ENCODE data around the gene POU6F2. TPM values are rescaled to one million over a fixed set of nuclear protein-coding genes. Genes with fewer than 3 reads are reported as not detected.
"Not testable (repeated sequence)": the region's sequence is repeated elsewhere in the genome, so short reads cannot be mapped to it uniquely, and the experiment has no call there.

Gene POU6F2
- polyA plus RNA-seq, 2 donors = 0.08 to 0.12 TPM

- H3K4me3 ChIP-seq (ENCODE audit: low read depth in 1 of 2, low read length in 2 of 2) = no peak overlapping the region
- H3K4me1 ChIP-seq (ENCODE audit: control insufficient read depth in 2 of 2, insufficient read depth in 2 of 2, low read length in 1 of 2) = no peaks in the 10 kb centered on the region
- H3K27me3 ChIP-seq (ENCODE audit: control insufficient read depth in 1 of 2, insufficient read depth in 2 of 2, low read length in 2 of 2) = no peaks in the 10 kb centered on the region
- no peak overlapping the region for H3K27ac ChIP-seq (ENCODE audit: low read depth in 2 of 2, low read length in 1 of 2)
- no peaks in the 10 kb centered on the region for H3K36me3 ChIP-seq (ENCODE audit: control insufficient read depth in 2 of 2, insufficient read depth in 2 of 2, low read length in 1 of 2)
- H3K9me3 ChIP-seq (ENCODE audit: control insufficient read depth in 2 of 2, insufficient read depth in 1 of 2, low read depth in 1 of 2, low read length in 1 of 2) = peaks cover 0 to 2% of the 10 kb centered on the region in 2 donors
- 61 to 77% methylated on average over 4 of the region's 4 CpGs for WGBS, 2 donors
Observed at GRCh38 chr7:39186671-39187070, 209.0 kb downstream of the POU6F2 start.

GRCh38 chr7:39187130-39187529 lies 209.4 kb downstream of the POU6F2 start:
- Histone ChIP-seq H3K27ac (ENCODE audit: low read depth in 2 of 2, low read length in 1 of 2) (no peak overlapping the region), H3K4me3 (ENCODE audit: low read depth in 1 of 2, low read length in 2 of 2) (no peak overlapping the region), H3K27me3 (ENCODE audit: control insufficient read depth in 1 of 2, insufficient read depth in 2 of 2, low read length in 2 of 2) (no peaks in the 10 kb centered on the region), H3K4me1 (ENCODE audit: control insufficient read depth in 2 of 2, insufficient read depth in 2 of 2, low read length in 1 of 2) (no peaks in the 10 kb centered on the region), H3K9me3 (ENCODE audit: control insufficient read depth in 2 of 2, insufficient read depth in 1 of 2, low read depth in 1 of 2, low read length in 1 of 2) (peaks cover 0 to 2% of the 10 kb centered on the region in 2 donors), H3K36me3 (ENCODE audit: control insufficient read depth in 2 of 2, insufficient read depth in 2 of 2, low read length in 1 of 2) (no peaks in the 10 kb centered on the region)
- WGBS, 2 donors = 42 to 46% methylated on average over 4 of the region's 4 CpGs

- Histone ChIP-seq H3K36me3 (ENCODE audit: control insufficient read depth in 2 of 2, insufficient read depth in 2 of 2, low read length in 1 of 2) (no peaks in the 10 kb centered on the region), H3K4me3 (ENCODE audit: low read depth in 1 of 2, low read length in 2 of 2) (no peak overlapping the region), H3K27me3 (ENCODE audit: control insufficient read depth in 1 of 2, insufficient read depth in 2 of 2, low read length in 2 of 2) (no peaks in the 10 kb centered on the region), H3K9me3 (ENCODE audit: control insufficient read depth in 2 of 2, insufficient read depth in 1 of 2, low read depth in 1 of 2, low read length in 1 of 2) (peaks cover 0 to 2% of the 10 kb centered on the region in 2 donors), H3K4me1 (ENCODE audit: control insufficient read depth in 2 of 2, insufficient read depth in 2 of 2, low read length in 1 of 2) (no peaks in the 10 kb centered on the region), H3K27ac (ENCODE audit: low read depth in 2 of 2, low read length in 1 of 2) (no peak overlapping the region)
- 59% methylated on average over 1 of the region's 1 CpG for WGBS, 2 donors
Observed at GRCh38 chr7:39192476-39192875, 214.8 kb downstream of the POU6F2 start.

GRCh38 chr7:39194388-39194787 lies 216.7 kb downstream of the POU6F2 start:
- H3K36me3 ChIP-seq (ENCODE audit: control insufficient read depth in 2 of 2, insufficient read depth in 2 of 2, low read length in 1 of 2); H3K4me1 ChIP-seq (ENCODE audit: control insufficient read depth in 2 of 2, insufficient read depth in 2 of 2, low read length in 1 of 2); H3K4me3 ChIP-seq (ENCODE audit: low read depth in 1 of 2, low read length in 2 of 2); H3K9me3 ChIP-seq (ENCODE audit: control insufficient read depth in 2 of 2, insufficient read depth in 1 of 2, low read depth in 1 of 2, low read length in 1 of 2); H3K27me3 ChIP-seq (ENCODE audit: control insufficient read depth in 1 of 2, insufficient read depth in 2 of 2, low read length in 2 of 2); H3K27ac ChIP-seq (ENCODE audit: low read depth in 2 of 2, low read length in 1 of 2): not testable (repeated sequence)
- WGBS, 2 donors = 92 to 93% methylated on average over 10 of the region's 10 CpGs

GRCh38 chr7:39195967-39196366 lies 218.3 kb downstream of the POU6F2 start:
- no peaks in the 10 kb centered on the region for H3K27me3 ChIP-seq (ENCODE audit: control insufficient read depth in 1 of 2, insufficient read depth in 2 of 2, low read length in 2 of 2)
- no peaks in the 10 kb centered on the region for H3K36me3 ChIP-seq (ENCODE audit: control insufficient read depth in 2 of 2, insufficient read depth in 2 of 2, low read length in 1 of 2)
- WGBS, 2 donors = 81 to 90% methylated on average over 5 of the region's 5 CpGs
- H3K27ac ChIP-seq (ENCODE audit: low read depth in 2 of 2, low read length in 1 of 2) = no peak overlapping the region
- no peaks in the 10 kb centered on the region for H3K9me3 ChIP-seq (ENCODE audit: control insufficient read depth in 2 of 2, insufficient read depth in 1 of 2, low read depth in 1 of 2, low read length in 1 of 2)
- no peaks in the 10 kb centered on the region for H3K4me1 ChIP-seq (ENCODE audit: control insufficient read depth in 2 of 2, insufficient read depth in 2 of 2, low read length in 1 of 2)
- no peak overlapping the region for H3K4me3 ChIP-seq (ENCODE audit: low read depth in 1 of 2, low read length in 2 of 2)

GRCh38 chr7:39197831-39198230 lies 220.1 kb downstream of the POU6F2 start:
- no peaks in the 10 kb centered on the region for H3K4me1 ChIP-seq (ENCODE audit: control insufficient read depth in 2 of 2, insufficient read depth in 2 of 2, low read length in 1 of 2)
- 65 to 72% methylated on average over 1 of the region's 1 CpG for WGBS, 2 donors
- no peak overlapping the region for H3K4me3 ChIP-seq (ENCODE audit: low read depth in 1 of 2, low read length in 2 of 2)
- H3K27ac ChIP-seq (ENCODE audit: low read depth in 2 of 2, low read length in 1 of 2) = no peak overlapping the region
- no peaks in the 10 kb centered on the region for H3K9me3 ChIP-seq (ENCODE audit: control insufficient read depth in 2 of 2, insufficient read depth in 1 of 2, low read depth in 1 of 2, low read length in 1 of 2)
- H3K27me3 ChIP-seq (ENCODE audit: control insufficient read depth in 1 of 2, insufficient read depth in 2 of 2, low read length in 2 of 2) = no peaks in the 10 kb centered on the region
- no peaks in the 10 kb centered on the region for H3K36me3 ChIP-seq (ENCODE audit: control insufficient read depth in 2 of 2, insufficient read depth in 2 of 2, low read length in 1 of 2)

GRCh38 chr7:39198556-39198955 lies 220.8 kb downstream of the POU6F2 start:
- H3K27ac ChIP-seq (ENCODE audit: low read depth in 2 of 2, low read length in 1 of 2) = no peak overlapping the region
- no peaks in the 10 kb centered on the region for H3K9me3 ChIP-seq (ENCODE audit: control insufficient read depth in 2 of 2, insufficient read depth in 1 of 2, low read depth in 1 of 2, low read length in 1 of 2)
- H3K27me3 ChIP-seq (ENCODE audit: control insufficient read depth in 1 of 2, insufficient read depth in 2 of 2, low read length in 2 of 2) = no peaks in the 10 kb centered on the region
- no peaks in the 10 kb centered on the region for H3K4me1 ChIP-seq (ENCODE audit: control insufficient read depth in 2 of 2, insufficient read depth in 2 of 2, low read length in 1 of 2)
- 66 to 70% methylated on average over 2 of the region's 2 CpGs for WGBS, 2 donors
- no peaks in the 10 kb centered on the region for H3K36me3 ChIP-seq (ENCODE audit: control insufficient read depth in 2 of 2, insufficient read depth in 2 of 2, low read length in 1 of 2)
- H3K4me3 ChIP-seq (ENCODE audit: low read depth in 1 of 2, low read length in 2 of 2) = no peak overlapping the region

GRCh38 chr7:39199006-39199405 lies 221.3 kb downstream of the POU6F2 start:
- Histone ChIP-seq H3K9me3 (ENCODE audit: control insufficient read depth in 2 of 2, insufficient read depth in 1 of 2, low read depth in 1 of 2, low read length in 1 of 2) (no peaks in the 10 kb centered on the region), H3K27ac (ENCODE audit: low read depth in 2 of 2, low read length in 1 of 2) (no peak overlapping the region), H3K4me1 (ENCODE audit: control insufficient read depth in 2 of 2, insufficient read depth in 2 of 2, low read length in 1 of 2) (no peaks in the 10 kb centered on the region), H3K36me3 (ENCODE audit: control insufficient read depth in 2 of 2, insufficient read depth in 2 of 2, low read length in 1 of 2) (no peaks in the 10 kb centered on the region), H3K27me3 (ENCODE audit: control insufficient read depth in 1 of 2, insufficient read depth in 2 of 2, low read length in 2 of 2) (no peaks in the 10 kb centered on the region), H3K4me3 (ENCODE audit: low read depth in 1 of 2, low read length in 2 of 2) (no peak overlapping the region)
- WGBS, 2 donors = 76% methylated on average over 4 of the region's 4 CpGs

- Histone ChIP-seq H3K4me3 (ENCODE audit: low read depth in 1 of 2, low read length in 2 of 2) (no peak overlapping the region), H3K27me3 (ENCODE audit: control insufficient read depth in 1 of 2, insufficient read depth in 2 of 2, low read length in 2 of 2) (no peaks in the 10 kb centered on the region), H3K27ac (ENCODE audit: low read depth in 2 of 2, low read length in 1 of 2) (no peak overlapping the region), H3K36me3 (ENCODE audit: control insufficient read depth in 2 of 2, insufficient read depth in 2 of 2, low read length in 1 of 2) (no peaks in the 10 kb centered on the region), H3K4me1 (ENCODE audit: control insufficient read depth in 2 of 2, insufficient read depth in 2 of 2, low read length in 1 of 2) (no peaks in the 10 kb centered on the region), H3K9me3 (ENCODE audit: control insufficient read depth in 2 of 2, insufficient read depth in 1 of 2, low read depth in 1 of 2, low read length in 1 of 2) (no peaks in the 10 kb centered on the region)
- 73 to 83% methylated on average over 5 of the region's 5 CpGs for WGBS, 2 donors
Observed at GRCh38 chr7:39199951-39200350, 222.2 kb downstream of the POU6F2 start.

- no peak overlapping the region for H3K4me3 ChIP-seq (ENCODE audit: low read depth in 1 of 2, low read length in 2 of 2)
- H3K27ac ChIP-seq (ENCODE audit: low read depth in 2 of 2, low read length in 1 of 2) = no peak overlapping the region
- H3K4me1 ChIP-seq (ENCODE audit: control insufficient read depth in 2 of 2, insufficient read depth in 2 of 2, low read length in 1 of 2) = no peaks in the 10 kb centered on the region
- no peaks in the 10 kb centered on the region for H3K9me3 ChIP-seq (ENCODE audit: control insufficient read depth in 2 of 2, insufficient read depth in 1 of 2, low read depth in 1 of 2, low read length in 1 of 2)
- WGBS, 2 donors = 20 to 40% methylated on average over 1 of the region's 1 CpG
- H3K36me3 ChIP-seq (ENCODE audit: control insufficient read depth in 2 of 2, insufficient read depth in 2 of 2, low read length in 1 of 2) = no peaks in the 10 kb centered on the region
- no peaks in the 10 kb centered on the region for H3K27me3 ChIP-seq (ENCODE audit: control insufficient read depth in 1 of 2, insufficient read depth in 2 of 2, low read length in 2 of 2)
Observed at GRCh38 chr7:39202041-39202440, 224.3 kb downstream of the POU6F2 start.
